Activated T-cell treated with anti-CD3 and anti-CD28 coated beads, Interleukin-2, amount 50 U/mL, for 24 hours (primary cell): Measurements from ENCODE around the gene CSRP3.

Experiments used
- DNase-seq: peaks from one replicate; pipeline ENCODE4 v3.0.0-alpha.2; 2020
- H3K27ac Mint-ChIP-seq: 2 replicates; pipeline ENCODE4 v1.8.0; 2020; ENCODE audit warnings: mild to moderate bottlenecking, mixed read lengths
- H3K27me3 Mint-ChIP-seq: 2 replicates; pipeline ENCODE4 v1.8.0; 2020; ENCODE audit warnings: mixed read lengths
- H3K36me3 Mint-ChIP-seq: 2 replicates; pipeline ENCODE4 v1.8.0; 2020; ENCODE audit warnings: low read depth, mixed read lengths
- H3K4me1 Mint-ChIP-seq: 2 replicates; pipeline ENCODE4 v1.8.0; 2020; ENCODE audit warnings: low read depth, mixed read lengths
- H3K4me3 Mint-ChIP-seq: 2 replicates; pipeline ENCODE4 v1.8.0; 2020; ENCODE audit warnings: mild to moderate bottlenecking, moderate library complexity, mixed read lengths
- H3K9me3 Mint-ChIP-seq: 2 replicates; pipeline ENCODE4 v1.8.0; 2020; ENCODE audit warnings: mixed read lengths

The CSRP3 gene

GRCh38 chr11:19209617-19210370, 8.0 kb upstream of the CSRP3 start:
- Mint-ChIP-seq H3K4me3 (no peak overlapping the region), H3K36me3 (no peaks in the 10 kb centered on the region), H3K27me3 (peaks cover 35% of the 10 kb centered on the region), H3K27ac (no peak overlapping the region), H3K9me3 (no peaks in the 10 kb centered on the region), H3K4me1 (no peaks in the 10 kb centered on the region)
- no peak for DNase-seq

- Mint-ChIP-seq H3K4me3 (no peak overlapping the region), H3K27ac (no peak overlapping the region), H3K9me3 (no peaks in the 10 kb centered on the region), H3K27me3 (peaks cover 29% of the 10 kb centered on the region), H3K36me3 (no peaks in the 10 kb centered on the region), H3K4me1 (no peaks in the 10 kb centered on the region)
- DNase-seq: no peak
Measured at GRCh38 chr11:19208959-19209546, 7.3 kb upstream of the CSRP3 start.

- no peaks in the 10 kb centered on the region for H3K36me3 Mint-ChIP-seq
- no peak overlapping the region for H3K4me3 Mint-ChIP-seq
- H3K27ac Mint-ChIP-seq: no peak overlapping the region
- no peaks in the 10 kb centered on the region for H3K9me3 Mint-ChIP-seq
- no peak for DNase-seq
- no peaks in the 10 kb centered on the region for H3K4me1 Mint-ChIP-seq
- H3K27me3 Mint-ChIP-seq: peaks cover 25% of the 10 kb centered on the region
Measured at GRCh38 chr11:19208181-19208580, 6.4 kb upstream of the CSRP3 start.

GRCh38 chr11:19204836-19205235, 3.1 kb upstream of the CSRP3 start:
- peaks cover 17% of the 10 kb centered on the region for H3K27me3 Mint-ChIP-seq
- H3K4me1 Mint-ChIP-seq: no peaks in the 10 kb centered on the region
- no peaks in the 10 kb centered on the region for H3K36me3 Mint-ChIP-seq
- DNase-seq: no peak
- no peaks in the 10 kb centered on the region for H3K9me3 Mint-ChIP-seq
- no peak overlapping the region for H3K27ac Mint-ChIP-seq
- no peak overlapping the region for H3K4me3 Mint-ChIP-seq

- Mint-ChIP-seq H3K36me3 (no peaks in the 10 kb centered on the region), H3K9me3 (no peaks in the 10 kb centered on the region), H3K27me3 (peaks cover 6% of the 10 kb centered on the region), H3K4me3 (no peak overlapping the region), H3K4me1 (no peaks in the 10 kb centered on the region), H3K27ac (no peak overlapping the region)
- no peak for DNase-seq
Measured at GRCh38 chr11:19200410-19201201, 1.2 kb downstream of the CSRP3 start.

- no peak overlapping the region for H3K27ac Mint-ChIP-seq
- H3K36me3 Mint-ChIP-seq: no peaks in the 10 kb centered on the region
- no peaks in the 10 kb centered on the region for H3K4me1 Mint-ChIP-seq
- no peak overlapping the region for H3K4me3 Mint-ChIP-seq
- peaks cover 6% of the 10 kb centered on the region for H3K27me3 Mint-ChIP-seq
- no peak for DNase-seq
- H3K9me3 Mint-ChIP-seq: no peaks in the 10 kb centered on the region
Measured at GRCh38 chr11:19199771-19200170, 2.0 kb downstream of the CSRP3 start.

- H3K36me3 Mint-ChIP-seq: no peaks in the 10 kb centered on the region
- H3K27ac Mint-ChIP-seq: no peak overlapping the region
- DNase-seq: no peak
- no peak overlapping the region for H3K4me3 Mint-ChIP-seq
- no peaks in the 10 kb centered on the region for H3K9me3 Mint-ChIP-seq
- no peaks in the 10 kb centered on the region for H3K4me1 Mint-ChIP-seq
- peaks cover 6% of the 10 kb centered on the region for H3K27me3 Mint-ChIP-seq
Measured at GRCh38 chr11:19199048-19199447, 2.7 kb downstream of the CSRP3 start.

GRCh38 chr11:19196432-19196831, 5.4 kb downstream of the CSRP3 start:
- H3K4me3 Mint-ChIP-seq: no peak overlapping the region
- DNase-seq: no peak
- H3K27me3 Mint-ChIP-seq: peaks cover 6% of the 10 kb centered on the region
- no peaks in the 10 kb centered on the region for H3K36me3 Mint-ChIP-seq
- no peak overlapping the region for H3K27ac Mint-ChIP-seq
- no peaks in the 10 kb centered on the region for H3K4me1 Mint-ChIP-seq
- H3K9me3 Mint-ChIP-seq: no peaks in the 10 kb centered on the region

- Mint-ChIP-seq H3K36me3 (no peaks in the 10 kb centered on the region), H3K4me3 (no peak overlapping the region), H3K9me3 (no peaks in the 10 kb centered on the region), H3K27me3 (no peaks in the 10 kb centered on the region), H3K27ac (no peak overlapping the region), H3K4me1 (no peaks in the 10 kb centered on the region)
- no peak for DNase-seq
Measured at GRCh38 chr11:19194620-19195308, 7.0 kb downstream of the CSRP3 start.

- Mint-ChIP-seq H3K4me1 (no peaks in the 10 kb centered on the region), H3K27me3 (no peaks in the 10 kb centered on the region), H3K36me3 (no peaks in the 10 kb centered on the region), H3K4me3 (no peak overlapping the region), H3K9me3 (no peaks in the 10 kb centered on the region), H3K27ac (no peak overlapping the region)
- no peak for DNase-seq
Measured at GRCh38 chr11:19193916-19194315, 7.9 kb downstream of the CSRP3 start.

- Mint-ChIP-seq H3K36me3 (no peaks in the 10 kb centered on the region), H3K9me3 (no peaks in the 10 kb centered on the region), H3K27me3 (no peaks in the 10 kb centered on the region), H3K4me1 (no peaks in the 10 kb centered on the region), H3K27ac (no peak overlapping the region), H3K4me3 (no peak overlapping the region)
- DNase-seq: no peak
Measured at GRCh38 chr11:19191530-19192169, 10.1 kb downstream of the CSRP3 start.

GRCh38 chr11:19187833-19188258, 13.9 kb downstream of the CSRP3 start:
- no peaks in the 10 kb centered on the region for H3K9me3 Mint-ChIP-seq
- H3K27me3 Mint-ChIP-seq: no peaks in the 10 kb centered on the region
- no peak overlapping the region for H3K4me3 Mint-ChIP-seq
- H3K27ac Mint-ChIP-seq: no peak overlapping the region
- no peak for DNase-seq
- no peaks in the 10 kb centered on the region for H3K36me3 Mint-ChIP-seq
- H3K4me1 Mint-ChIP-seq: no peaks in the 10 kb centered on the region

GRCh38 chr11:19187114-19187832, 14.5 kb downstream of the CSRP3 start:
- H3K4me1 Mint-ChIP-seq: no peaks in the 10 kb centered on the region
- no peaks in the 10 kb centered on the region for H3K9me3 Mint-ChIP-seq
- no peaks in the 10 kb centered on the region for H3K36me3 Mint-ChIP-seq
- H3K27ac Mint-ChIP-seq: no peak overlapping the region
- H3K4me3 Mint-ChIP-seq: no peak overlapping the region
- DNase-seq: no peak
- no peaks in the 10 kb centered on the region for H3K27me3 Mint-ChIP-seq
